IMR-90 (cell line): Measurements from ENCODE around the gene CAT. TPM values are rescaled to one million over a fixed set of nuclear protein-coding genes. Genes with fewer than 3 reads are reported as not detected.

ENCODE experiments used
- ATAC-seq: fragments of 200-7000 bp; cut with Tn5 transposase; 2 replicates; pipeline ENCODE4 v1.9.1; 2020; ENCODE audit warnings: low read depth, mild to moderate bottlenecking, moderate library complexity
- BruUV-seq: library from RNA; stranded (reverse); fragments of 400-500 nt; replicated peaks from 2 replicates; lab custom pipeline; 2021; lab: Mats Ljungman, UMichigan
- CTCF ChIA-PET: fragments of 300-600 bp; formaldehyde crosslinking; extraction: SDS; loops from one replicate; lab custom pipeline; 2021; ENCODE audit warnings: antibody characterized with exemption; lab: Yijun Ruan, JAX
- POLR2A ChIA-PET: fragments of 300-600 bp; sonication (Branson Sonifier 250); formaldehyde crosslinking; loops from one replicate; lab custom pipeline; 2022; ENCODE audit warnings: antibody characterized with exemption; ENCODE audit not compliant: unreplicated experiment; lab: Charles Lee
- DNase-seq: peaks from one replicate; pipeline ENCODE4 v3.0.0; 2013
- H2AFZ ChIP-seq: replicated peaks from 2 replicates; pipeline ENCODE3; 2013; ENCODE audit warnings: low read length, mild to moderate bottlenecking; ENCODE audit not compliant: poor library complexity
- H2AK5ac ChIP-seq: 2 replicates; pipeline ENCODE4 v1.6.1; 2013; ENCODE audit warnings: low read depth, low read length, inconsistent platforms
- H2AK9ac ChIP-seq: replicated peaks from 2 replicates; pipeline ENCODE3; 2013; ENCODE audit warnings: mild to moderate bottlenecking, low read depth, low read length, moderate library complexity; ENCODE audit not compliant: poor library complexity
- H2BK120ac ChIP-seq: 2 replicates; pipeline ENCODE4 v1.6.1; 2013; ENCODE audit warnings: low read depth, low read length, inconsistent platforms
- H2BK15ac ChIP-seq: 3 replicates; pipeline ENCODE4 v1.6.1; 2013; ENCODE audit warnings: low read depth, low read length, inconsistent platforms
- H2BK20ac ChIP-seq: 2 replicates; pipeline ENCODE4 v1.6.1; 2013; ENCODE audit warnings: low read depth, mild to moderate bottlenecking, inconsistent platforms, low read length, moderate library complexity
- H2BK5ac ChIP-seq: 2 replicates; pipeline ENCODE4 v1.6.1; 2013; ENCODE audit warnings: mild to moderate bottlenecking, low read depth, low read length, inconsistent platforms; ENCODE audit not compliant: poor library complexity, severe bottlenecking
- H3K14ac ChIP-seq: replicated peaks from 2 replicates; pipeline ENCODE4 v1.6.1; 2013; ENCODE audit warnings: low read depth, low read length, inconsistent platforms
- H3K18ac ChIP-seq: 2 replicates; pipeline ENCODE4 v1.6.1; 2013; ENCODE audit warnings: low read depth, low read length, control low read depth
- H3K23ac ChIP-seq: 2 replicates; pipeline ENCODE4 v1.6.1; 2013; ENCODE audit warnings: low read depth, low read length, inconsistent platforms
- H3K27ac ChIP-seq: 2 replicates; pipeline ENCODE4 v1.5.1; 2013; ENCODE audit warnings: mild to moderate bottlenecking, control low read depth, low read length; ENCODE audit not compliant: insufficient read depth
- H3K27me3 ChIP-seq: 2 replicates; pipeline ENCODE4 v1.6.1; 2013; ENCODE audit warnings: low read length; ENCODE audit not compliant: control insufficient read depth, insufficient read depth
- H3K36me3 ChIP-seq: 2 replicates; pipeline ENCODE4 v1.6.1; 2013; ENCODE audit warnings: low read length, mixed read lengths; ENCODE audit not compliant: control insufficient read depth, insufficient read depth
- H3K4ac ChIP-seq: 2 replicates; pipeline ENCODE4 v1.6.1; 2013; ENCODE audit warnings: low read depth, low read length, inconsistent platforms
- H3K4me1 ChIP-seq: 2 replicates; pipeline ENCODE4 v1.6.1; 2013; ENCODE audit warnings: low read length, mixed read lengths; ENCODE audit not compliant: control insufficient read depth, insufficient read depth
- H3K4me2 ChIP-seq: 2 replicates; pipeline ENCODE4 v1.6.1; 2013; ENCODE audit warnings: low read depth, mild to moderate bottlenecking, control low read depth, low read length, moderate library complexity
- H3K4me3 ChIP-seq: 2 replicates; pipeline ENCODE4 v1.5.1; 2013; ENCODE audit warnings: low read depth, mild to moderate bottlenecking, control low read depth, low read length, moderate library complexity; ENCODE audit not compliant: insufficient read depth
- H3K56ac ChIP-seq: 2 replicates; pipeline ENCODE4 v1.6.1; 2013; ENCODE audit warnings: low read length, inconsistent platforms; ENCODE audit not compliant: insufficient read depth; ENCODE audit errors: extremely low read depth
- H3K79me1 ChIP-seq, 2 experiments: 2 replicates each; pipeline ENCODE4 v1.6.1; 2013; ENCODE audit warnings: low read length in 2 of 2, inconsistent platforms in 1 of 2, low read depth in 1 of 2
- H3K9ac ChIP-seq: 2 replicates; pipeline ENCODE4 v1.6.1; 2013; ENCODE audit warnings: low read depth, low read length, control low read depth
- H3K9me1 ChIP-seq: 2 replicates; pipeline ENCODE4 v1.6.1; 2013; ENCODE audit warnings: low read length, inconsistent platforms; ENCODE audit not compliant: insufficient read depth
- H3K9me3 ChIP-seq: 2 replicates; pipeline ENCODE4 v1.6.1; 2013; ENCODE audit warnings: low read length; ENCODE audit not compliant: control insufficient read depth, insufficient read depth
- H4K20me1 ChIP-seq: 2 replicates; pipeline ENCODE4 v1.6.1; 2013; ENCODE audit warnings: low read length, inconsistent platforms; ENCODE audit not compliant: insufficient read depth
- H4K5ac ChIP-seq: 2 replicates; pipeline ENCODE4 v1.6.1; 2013; ENCODE audit warnings: mild to moderate bottlenecking, low read depth, low read length, control low read depth
- H4K8ac ChIP-seq, 2 experiments: 2 replicates each; pipeline ENCODE4 v1.6.1; 2013; ENCODE audit warnings: low read depth in 2 of 2, low read length in 2 of 2, control low read depth in 1 of 2, inconsistent platforms in 1 of 2
- H4K91ac ChIP-seq: 2 replicates; pipeline ENCODE4 v1.6.1; 2013; ENCODE audit warnings: low read depth, low read length, inconsistent platforms; ENCODE audit not compliant: insufficient read depth
- RCOR1 ChIP-seq: IDR thresholded peaks from 2 replicates; pipeline ENCODE4 v1.6.1; 2012; ENCODE audit warnings: mild to moderate bottlenecking, low read length, improper control_type of control experiment; ENCODE audit not compliant: insufficient replicate concordance
- WGBS, 2 experiments: methylation state at CpG; one replicate each; pipeline versions ENCODE4 v1.1.5 to v1.1.7; 2013; ENCODE audit warnings: missing lambda C conversion rate in 2 of 2; ENCODE audit not compliant: insufficient read length in 1 of 2; ENCODE audit errors: extremely low coverage in 2 of 2; 5-methylcytosine and 5-hydroxymethylcytosine counted together
- dilution Hi-C: fragments of 300-500 bp; cut with HindIII; formaldehyde crosslinking; loops from one replicate; pipeline ENCODE4 v1.14.3; 2018; ENCODE audit warnings: low sequenced_read_pairs; ENCODE audit not compliant: unreplicated experiment
- in situ Hi-C: fragments of 300-500 bp; cut with MboI; formaldehyde crosslinking; loops from 3 replicates; pipeline ENCODE4 v1.14.3; 2019; ENCODE audit warnings: low sequenced_read_pairs, inconsistent platforms, mixed read lengths
- intact Hi-C: fragments of 100-400 bp; cut with micrococcal nuclease; formaldehyde crosslinking; loops from 2 replicates; pipeline ENCODE4 v1.10.0; 2022
- polyA plus RNA-seq, 3 experiments: library from polyadenylated mRNA; depleted of rRNA; stranded (reverse); fragments of >200 nt; gene quantifications; 2 replicates each; pipeline ENCODE4 v1.2.3, GENCODE V29; 2012; ENCODE audit warnings: low replicate concordance in 1 of 3
- total RNA-seq: library from RNA; depleted of rRNA; stranded (reverse); fragments of >200 nt; gene quantifications from 2 replicates; pipeline ENCODE4 v1.2.3, GENCODE V29; 2012

CAT gene
- total and polyA plus RNA-seq, 2 of the 4 experiments (the other 2 are of a cell fraction): 52.5 to 80.5 TPM

DNA sequence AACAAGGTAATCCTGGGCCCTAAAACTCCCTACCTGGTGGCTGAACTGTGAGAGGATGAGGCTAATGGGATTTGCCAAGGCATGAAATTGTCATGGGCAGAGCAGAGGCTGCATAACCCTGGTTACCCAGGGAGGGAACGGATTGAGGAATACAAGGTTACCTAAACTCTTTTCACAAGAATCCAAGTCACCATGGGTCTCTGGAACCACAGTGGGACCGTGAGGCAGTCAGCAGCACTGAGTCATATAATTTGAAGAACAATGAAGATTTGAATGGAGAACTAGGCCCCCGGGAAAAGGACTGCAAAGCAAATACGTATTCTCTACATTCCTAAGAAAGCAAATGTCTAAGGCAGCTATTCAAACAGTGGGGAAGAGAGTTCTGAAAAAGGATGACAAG is 19.8 kb downstream of the CAT start:
- in situ Hi-C loops (no loop called here), intact Hi-C loops (no loop called here), dilution Hi-C loops (no loop called here)
- Histone ChIP-seq H3K27me3 (no peaks in the 10 kb centered on the region), H4K5ac (no peak overlapping the region), H3K56ac (no peak overlapping the region), H3K9me3 (no peaks in the 10 kb centered on the region), H3K18ac (no peak overlapping the region), H3K36me3 (peaks cover 37% of the 10 kb centered on the region), H3K79me1 (no peaks in the 10 kb centered on the region; a peak in 1 of 4 replicates), H2AK5ac (no peak overlapping the region), H3K9me1 (peaks cover 3% of the 10 kb centered on the region), H3K4ac (no peak overlapping the region), H2AFZ (no peak overlapping the region), H4K91ac (no peak overlapping the region), H2BK120ac (no peak overlapping the region), H3K14ac (no peak overlapping the region), H3K4me3 (no peak overlapping the region), H2BK5ac (no peak overlapping the region), H3K4me1 (no peaks in the 10 kb centered on the region), H2AK9ac (no peak overlapping the region), H2BK20ac (no peak overlapping the region), H4K8ac (no peak overlapping the region), H3K9ac (no peak overlapping the region), H4K20me1 (no peaks in the 10 kb centered on the region), H3K27ac (no peak overlapping the region), H3K23ac (no peak overlapping the region), H3K4me2 (no peak overlapping the region), H2BK15ac (no peak overlapping the region)
- no CpG with 5 or more reads among the region's 4 CpGs for WGBS, 2 experiments
- ChIA-PET POLR2A (no interaction called here), CTCF (no interaction called here)
- no TSS peak for BruUV-seq
- DNase-seq (no peak), ATAC-seq (no peak)
- TF ChIP-seq RCOR1: no peak
